Mammary epithelial cell (primary cell): ENCODE data around the gene HNRNPK.

Source experiments
- CTCF ChIP-seq, 2 donors: IDR thresholded peaks in 1 of 2; conservative IDR thresholded peaks in 1 of 2; 2 replicates each; pipeline ENCODE4 v1.5.1; 2011 to 2012; ENCODE audit warnings: inconsistent platforms in 2 of 2, low read length in 2 of 2, mild to moderate bottlenecking in 2 of 2, control low read depth in 1 of 2, low read depth in 1 of 2; ENCODE audit not compliant: insufficient read depth in 1 of 2; ENCODE audit errors: extremely low read depth in 1 of 2
- EZH2 ChIP-seq: IDR thresholded peaks from 2 replicates; pipeline ENCODE4 v1.6.1; 2012; ENCODE audit warnings: low read length, inconsistent platforms, borderline replicate concordance

- TF ChIP-seq CTCF (conservative IDR thresholded peaks at IDR 0.05 in 1 of 2, IDR thresholded peaks at IDR 0.05 in 1 of 2; ENCODE audit: extremely low read depth in 1 of 2, insufficient read depth in 1 of 2, low read depth in 1 of 2, low read length in 2 of 2) (no peak), EZH2 (no peak)
These were observed 39.3 kb downstream of the HNRNPK start for GRCh38 chr9:83940590-83941303.
